Natural killer cell (primary cell): Measurements from ENCODE around the gene SLC38A11. TPM values are rescaled to one million over a fixed set of nuclear protein-coding genes. Genes with fewer than 3 reads are reported as not detected.

ENCODE experiments used
- ATAC-seq, 3 donors: fragments of 150-1000 bp in 2 of 3; fragments of 200-7000 bp in 1 of 3; cut with Tn5 transposase; 1 replicate in 1 of 3; 2 replicates in 2 of 3; pipeline ENCODE4 v1.10.0; 2021; ENCODE audit warnings: mild to moderate bottlenecking in 2 of 3, moderate library complexity in 2 of 3
- DNase-seq, 2 donors: peaks; one replicate each; pipeline versions ENCODE4 v3.0.0 to v3.0.0-alpha.2; 2013 to 2021; ENCODE audit warnings: mixed read lengths in 1 of 2
- H3K27ac ChIP-seq: one replicate; pipeline ENCODE4 v1.5.1; 2013; ENCODE audit warnings: mild to moderate bottlenecking, low read length
- H3K27me3 ChIP-seq: one replicate; pipeline ENCODE4 v1.6.1; 2013; ENCODE audit warnings: low read length; ENCODE audit not compliant: control insufficient read depth, insufficient read depth
- H3K36me3 ChIP-seq: one replicate; pipeline ENCODE4 v1.6.1; 2013; ENCODE audit warnings: low read length; ENCODE audit not compliant: control insufficient read depth, insufficient read depth
- H3K4me1 ChIP-seq: one replicate; pipeline ENCODE4 v1.6.1; 2013; ENCODE audit warnings: low read length; ENCODE audit not compliant: control insufficient read depth, insufficient read depth
- H3K4me3 ChIP-seq: one replicate; pipeline ENCODE4 v1.5.1; 2013; ENCODE audit warnings: low read length
- H3K9me3 ChIP-seq: one replicate; pipeline ENCODE4 v1.6.1; 2013; ENCODE audit warnings: low read length; ENCODE audit not compliant: control insufficient read depth, insufficient read depth
- H3K27ac Mint-ChIP-seq, 2 donors: one replicate each; pipeline ENCODE4 v1.8.0; 2022; ENCODE audit warnings: mild to moderate bottlenecking in 2 of 2, mixed read lengths in 2 of 2, moderate library complexity in 1 of 2
- H3K27me3 Mint-ChIP-seq, 2 donors: one replicate each; pipeline ENCODE4 v1.8.0; 2022; ENCODE audit warnings: low read depth in 2 of 2, mixed read lengths in 2 of 2
- H3K36me3 Mint-ChIP-seq: one replicate; pipeline ENCODE4 v1.8.0; 2022; ENCODE audit warnings: mixed read lengths
- H3K4me1 Mint-ChIP-seq, 2 donors: one replicate each; pipeline ENCODE4 v1.8.0; 2022; ENCODE audit warnings: mixed read lengths in 2 of 2
- H3K4me3 Mint-ChIP-seq: one replicate; pipeline ENCODE4 v1.8.0; 2022; ENCODE audit warnings: mild to moderate bottlenecking, moderate library complexity, mixed read lengths
- H3K9me3 Mint-ChIP-seq, 2 donors: one replicate each; pipeline ENCODE4 v1.8.0; 2022; ENCODE audit warnings: mixed read lengths in 2 of 2
- WGBS: methylation state at CpG from one replicate; pipeline ENCODE4 v1.1.7; 2013; ENCODE audit warnings: missing lambda C conversion rate; ENCODE audit not compliant: insufficient coverage; 5-methylcytosine and 5-hydroxymethylcytosine counted together
- intact Hi-C: fragments of 100-400 bp; cut with micrococcal nuclease; formaldehyde crosslinking; loops from one replicate; pipeline ENCODE4 v1.14.2; 2022
- total RNA-seq, 4 donors: library from RNA; stranded (reverse); fragments of 120-200 nt in 1 of 4; gene quantifications; one replicate each; pipeline versions ENCODE4 v1.2.3 to v1.2.4, GENCODE V29; 2013 to 2022
- TF ChIP-seq, protein P1 (sequence below): fragments of 200-600 bp; IDR thresholded peaks from one replicate; pipeline ENCODE4 v1.8.0; 2022; ENCODE audit warnings: antibody characterized with exemption

The SLC38A11 gene
- total RNA-seq, 3 donors from 2014 or later (not counting 1 experiment from before 2014, with no cell fraction given): 0.66 TPM; not detected in 2

DNA sequence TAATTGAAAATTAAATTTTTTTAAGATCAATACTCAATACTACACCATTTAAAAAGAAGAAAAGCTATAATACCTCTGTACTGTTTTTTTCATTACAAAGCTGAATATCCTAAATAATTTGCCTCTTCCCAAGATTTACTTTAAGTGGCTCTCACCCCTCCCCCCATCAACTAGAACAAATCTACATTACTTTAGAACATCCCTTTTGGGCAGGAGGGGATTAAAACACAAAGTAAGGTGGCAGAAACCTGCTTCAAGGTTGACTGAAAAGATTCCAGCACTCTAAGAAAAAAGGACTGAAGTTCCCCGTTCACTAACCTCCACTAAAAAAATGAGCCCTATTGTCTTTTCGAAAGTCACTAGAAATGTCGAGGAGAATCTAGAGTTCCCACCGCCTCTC is 42.3 kb downstream of the SLC38A11 start:
- Histone ChIP-seq H3K27me3 (no peaks in the 10 kb centered on the region), H3K4me1 (no peaks in the 10 kb centered on the region), H3K9me3 (no peaks in the 10 kb centered on the region), H3K27ac (no peak overlapping the region), H3K4me3 (no peak overlapping the region), H3K36me3 (no peaks in the 10 kb centered on the region)
- no peak overlapping the region for H3K4me3 Mint-ChIP-seq
- 96% methylated on average over 4 of the region's 4 CpGs for WGBS
- no peaks in the 10 kb centered on the region for H3K4me1 Mint-ChIP-seq
- TF ChIP-seq, protein P1, sequence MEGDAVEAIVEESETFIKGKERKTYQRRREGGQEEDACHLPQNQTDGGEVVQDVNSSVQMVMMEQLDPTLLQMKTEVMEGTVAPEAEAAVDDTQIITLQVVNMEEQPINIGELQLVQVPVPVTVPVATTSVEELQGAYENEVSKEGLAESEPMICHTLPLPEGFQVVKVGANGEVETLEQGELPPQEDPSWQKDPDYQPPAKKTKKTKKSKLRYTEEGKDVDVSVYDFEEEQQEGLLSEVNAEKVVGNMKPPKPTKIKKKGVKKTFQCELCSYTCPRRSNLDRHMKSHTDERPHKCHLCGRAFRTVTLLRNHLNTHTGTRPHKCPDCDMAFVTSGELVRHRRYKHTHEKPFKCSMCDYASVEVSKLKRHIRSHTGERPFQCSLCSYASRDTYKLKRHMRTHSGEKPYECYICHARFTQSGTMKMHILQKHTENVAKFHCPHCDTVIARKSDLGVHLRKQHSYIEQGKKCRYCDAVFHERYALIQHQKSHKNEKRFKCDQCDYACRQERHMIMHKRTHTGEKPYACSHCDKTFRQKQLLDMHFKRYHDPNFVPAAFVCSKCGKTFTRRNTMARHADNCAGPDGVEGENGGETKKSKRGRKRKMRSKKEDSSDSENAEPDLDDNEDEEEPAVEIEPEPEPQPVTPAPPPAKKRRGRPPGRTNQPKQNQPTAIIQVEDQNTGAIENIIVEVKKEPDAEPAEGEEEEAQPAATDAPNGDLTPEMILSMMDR: no peak
- peaks cover 0 to 3% of the 10 kb centered on the region in 2 donors for H3K27me3 Mint-ChIP-seq
- DNase-seq: no peak
- intact Hi-C loops: no loop called here
- H3K36me3 Mint-ChIP-seq: no peaks in the 10 kb centered on the region
- H3K9me3 Mint-ChIP-seq: no peaks in the 10 kb centered on the region
- no peak for ATAC-seq
- H3K27ac Mint-ChIP-seq: no peak overlapping the region

DNA sequence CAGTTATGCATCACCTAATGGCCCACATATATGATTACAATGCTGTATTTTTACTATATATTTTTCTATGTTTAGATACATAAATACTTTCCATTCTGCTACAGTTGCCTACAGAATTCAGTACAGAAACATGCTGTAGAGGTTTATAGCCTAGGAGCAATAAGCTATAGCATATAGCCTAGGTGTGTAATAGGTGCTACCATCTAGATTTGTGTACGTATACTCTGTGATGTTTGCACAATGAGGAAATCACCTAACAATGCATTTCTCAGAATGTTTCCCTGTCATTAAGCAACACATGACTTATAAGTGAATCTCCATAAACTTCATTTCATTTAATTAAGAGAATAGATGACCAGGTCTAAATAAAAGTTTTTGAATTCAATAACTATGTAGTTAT is 43.5 kb downstream of the SLC38A11 start:
- H3K4me3 Mint-ChIP-seq: no peak overlapping the region
- Histone ChIP-seq H3K9me3 (no peaks in the 10 kb centered on the region), H3K4me3 (no peak overlapping the region), H3K4me1 (no peaks in the 10 kb centered on the region), H3K27me3 (no peaks in the 10 kb centered on the region), H3K36me3 (no peaks in the 10 kb centered on the region), H3K27ac (no peak overlapping the region)
- intact Hi-C loops: no loop called here
- no peaks in the 10 kb centered on the region for H3K4me1 Mint-ChIP-seq
- TF ChIP-seq, protein P1: no peak
- 83% methylated on average over 1 of the region's 1 CpG for WGBS
- H3K27me3 Mint-ChIP-seq: peaks cover 0 to 7% of the 10 kb centered on the region in 2 donors
- ATAC-seq: no peak
- no peak overlapping the region for H3K27ac Mint-ChIP-seq
- no peaks in the 10 kb centered on the region for H3K36me3 Mint-ChIP-seq
- no peak for DNase-seq
- no peaks in the 10 kb centered on the region for H3K9me3 Mint-ChIP-seq

DNA sequence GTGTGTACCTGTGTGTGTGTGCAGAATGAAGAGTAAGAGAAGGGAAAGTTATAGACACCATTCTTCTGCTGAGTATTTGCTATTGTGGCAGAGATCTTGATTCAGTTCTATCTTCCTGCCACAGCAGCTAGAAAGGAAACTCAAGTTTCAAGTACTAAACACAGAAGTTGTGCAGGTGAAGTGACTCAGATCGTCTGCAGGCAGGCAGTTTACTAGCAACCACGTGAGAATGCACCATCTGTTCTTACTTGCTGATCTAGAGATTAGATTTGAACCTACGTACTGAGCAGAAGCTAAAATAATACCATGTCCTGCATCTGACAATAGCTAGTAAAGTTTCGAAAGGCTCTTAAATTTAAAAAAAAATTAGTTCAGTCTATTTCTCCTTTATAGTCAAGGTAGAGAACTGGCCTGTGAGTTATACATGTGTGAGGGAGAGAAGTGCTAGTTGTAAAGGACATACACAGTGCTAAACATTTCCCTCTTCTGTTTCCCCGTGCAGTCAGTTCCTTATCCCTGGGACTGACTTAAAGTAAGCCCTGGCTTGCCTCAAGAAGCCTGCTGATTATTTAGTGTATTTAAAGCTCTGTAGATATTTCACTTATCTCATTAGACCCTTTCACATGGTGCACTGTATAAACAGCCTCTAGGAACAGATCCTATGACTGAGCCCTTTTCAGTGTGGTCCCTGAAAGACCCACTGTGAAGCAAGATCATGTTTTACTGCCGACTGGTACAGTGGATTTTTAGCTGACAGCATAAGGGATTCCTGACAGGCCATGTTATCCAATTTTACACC is 45.0 kb downstream of the SLC38A11 start:
- no peaks in the 10 kb centered on the region for H3K4me1 Mint-ChIP-seq
- Histone ChIP-seq H3K9me3 (no peaks in the 10 kb centered on the region), H3K27me3 (no peaks in the 10 kb centered on the region), H3K4me3 (no peak overlapping the region), H3K27ac (no peak overlapping the region), H3K4me1 (no peaks in the 10 kb centered on the region), H3K36me3 (no peaks in the 10 kb centered on the region)
- H3K27ac Mint-ChIP-seq: no peak overlapping the region
- H3K27me3 Mint-ChIP-seq: peaks cover 0 to 7% of the 10 kb centered on the region in 2 donors
- no peaks in the 10 kb centered on the region for H3K9me3 Mint-ChIP-seq
- no peaks in the 10 kb centered on the region for H3K36me3 Mint-ChIP-seq
- ATAC-seq (peak; percentile 31 to 81 (median 33)), DNase-seq (no peak)
- H3K4me3 Mint-ChIP-seq: no peak overlapping the region
- 23% methylated on average over 4 of the region's 6 CpGs for WGBS
- intact Hi-C loops: no loop called here
- TF ChIP-seq, protein P1: no peak

DNA sequence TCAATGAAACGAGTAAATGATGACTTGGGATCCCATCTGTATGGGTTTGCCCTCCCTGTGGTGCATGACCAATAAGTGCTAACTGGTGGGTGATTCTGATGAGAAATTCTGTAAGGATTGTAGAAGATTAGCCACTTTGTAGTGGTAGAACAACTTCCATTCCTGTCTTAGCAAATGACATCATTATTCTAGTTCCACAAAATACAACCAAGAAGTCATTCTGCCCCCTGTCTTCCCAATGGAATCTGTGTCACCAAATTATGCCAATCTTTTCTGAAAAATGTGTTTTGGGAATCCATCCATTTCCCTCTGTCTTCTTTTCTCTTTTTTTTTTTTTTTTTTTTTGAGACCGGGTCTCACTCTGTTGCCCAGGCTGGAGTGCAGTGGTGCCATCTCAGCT is 48.4 kb downstream of the SLC38A11 start:
- Histone ChIP-seq H3K27ac (no peak overlapping the region), H3K4me1 (no peaks in the 10 kb centered on the region), H3K4me3 (no peak overlapping the region), H3K36me3 (no peaks in the 10 kb centered on the region), H3K9me3 (no peaks in the 10 kb centered on the region), H3K27me3 (no peaks in the 10 kb centered on the region)
- TF ChIP-seq, protein P1: no peak
- ATAC-seq (no peak), DNase-seq (no peak)
- no peaks in the 10 kb centered on the region for H3K9me3 Mint-ChIP-seq
- no peaks in the 10 kb centered on the region for H3K36me3 Mint-ChIP-seq
- peaks cover 0 to 3% of the 10 kb centered on the region in 2 donors for H3K27me3 Mint-ChIP-seq
- intact Hi-C loops: no loop called here
- no peak overlapping the region for H3K27ac Mint-ChIP-seq
- H3K4me1 Mint-ChIP-seq: no peaks in the 10 kb centered on the region
- 82% methylated on average over 2 of the region's 2 CpGs for WGBS
- no peak overlapping the region for H3K4me3 Mint-ChIP-seq
